Osteocyte (in vitro differentiated cells): Measurements from ENCODE around the gene ME1. TPM values are rescaled to one million over a fixed set of nuclear protein-coding genes. Genes with fewer than 3 reads are reported as not detected.

Experiments used
- DNase-seq: peaks from one replicate; pipeline ENCODE4 v3.0.0; 2021; ENCODE audit warnings: mixed read lengths; ENCODE audit not compliant: unreplicated experiment; ENCODE audit errors: extremely low spot score
- H3K27ac Mint-ChIP-seq: one replicate; pipeline ENCODE4 v1.8.0; 2021; ENCODE audit warnings: mild to moderate bottlenecking, mixed read lengths; ENCODE audit not compliant: unreplicated experiment
- H3K27me3 Mint-ChIP-seq: one replicate; pipeline ENCODE4 v1.8.0; 2021; ENCODE audit warnings: mixed read lengths; ENCODE audit not compliant: unreplicated experiment
- H3K36me3 Mint-ChIP-seq: one replicate; pipeline ENCODE4 v1.8.0; 2021; ENCODE audit warnings: mixed read lengths; ENCODE audit not compliant: unreplicated experiment
- H3K4me1 Mint-ChIP-seq: one replicate; pipeline ENCODE4 v1.8.0; 2021; ENCODE audit warnings: mixed read lengths; ENCODE audit not compliant: unreplicated experiment
- H3K4me3 Mint-ChIP-seq: one replicate; pipeline ENCODE4 v1.8.0; 2021; ENCODE audit warnings: mild to moderate bottlenecking, moderate library complexity, mixed read lengths; ENCODE audit not compliant: unreplicated experiment
- H3K9me3 Mint-ChIP-seq: one replicate; pipeline ENCODE4 v1.8.0; 2021; ENCODE audit warnings: mixed read lengths; ENCODE audit not compliant: unreplicated experiment
- total RNA-seq: library from RNA; stranded (reverse); gene quantifications from 2 replicates; pipeline ENCODE4 v1.2.1, GENCODE V29; 2021
- TF ChIP-seq, protein P1 (sequence below): fragments of 200-600 bp; sonication (generic); IDR thresholded peaks from 2 replicates; pipeline ENCODE4 v1.5.0; 2021; ENCODE audit warnings: antibody characterized with exemption, mild to moderate bottlenecking, moderate library complexity

ME1 gene
- total RNA-seq, 1 donor from 2014 or later = 28.0 TPM

DNA sequence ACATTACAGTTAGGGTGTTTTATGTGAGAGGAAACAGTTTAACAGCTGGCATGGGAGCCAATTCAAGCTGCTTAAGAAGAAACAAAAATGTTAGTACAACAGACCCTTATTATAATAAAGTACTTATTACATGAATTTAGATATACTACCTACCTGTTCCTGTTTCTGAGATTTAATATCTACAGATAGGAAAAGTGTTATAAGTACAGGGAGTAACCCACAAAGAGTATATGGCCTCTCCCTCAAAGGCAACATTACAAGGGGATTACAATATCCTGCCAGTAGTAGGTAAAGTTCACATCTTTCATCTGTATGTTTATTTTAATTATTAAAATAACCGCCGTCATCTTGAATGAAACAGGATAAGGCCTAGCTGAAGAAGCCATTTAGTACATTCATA is 1.8 kb upstream of the ME1 start:
- TF ChIP-seq, protein P1, sequence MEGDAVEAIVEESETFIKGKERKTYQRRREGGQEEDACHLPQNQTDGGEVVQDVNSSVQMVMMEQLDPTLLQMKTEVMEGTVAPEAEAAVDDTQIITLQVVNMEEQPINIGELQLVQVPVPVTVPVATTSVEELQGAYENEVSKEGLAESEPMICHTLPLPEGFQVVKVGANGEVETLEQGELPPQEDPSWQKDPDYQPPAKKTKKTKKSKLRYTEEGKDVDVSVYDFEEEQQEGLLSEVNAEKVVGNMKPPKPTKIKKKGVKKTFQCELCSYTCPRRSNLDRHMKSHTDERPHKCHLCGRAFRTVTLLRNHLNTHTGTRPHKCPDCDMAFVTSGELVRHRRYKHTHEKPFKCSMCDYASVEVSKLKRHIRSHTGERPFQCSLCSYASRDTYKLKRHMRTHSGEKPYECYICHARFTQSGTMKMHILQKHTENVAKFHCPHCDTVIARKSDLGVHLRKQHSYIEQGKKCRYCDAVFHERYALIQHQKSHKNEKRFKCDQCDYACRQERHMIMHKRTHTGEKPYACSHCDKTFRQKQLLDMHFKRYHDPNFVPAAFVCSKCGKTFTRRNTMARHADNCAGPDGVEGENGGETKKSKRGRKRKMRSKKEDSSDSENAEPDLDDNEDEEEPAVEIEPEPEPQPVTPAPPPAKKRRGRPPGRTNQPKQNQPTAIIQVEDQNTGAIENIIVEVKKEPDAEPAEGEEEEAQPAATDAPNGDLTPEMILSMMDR = no peak
- H3K4me1 Mint-ChIP-seq = peaks cover 41% of the 10 kb centered on the region
- no peaks in the 10 kb centered on the region for H3K36me3 Mint-ChIP-seq
- no peak overlapping the region for H3K27ac Mint-ChIP-seq
- H3K9me3 Mint-ChIP-seq = no peaks in the 10 kb centered on the region
- no peak overlapping the region for H3K4me3 Mint-ChIP-seq
- no peaks in the 10 kb centered on the region for H3K27me3 Mint-ChIP-seq
- no peak for DNase-seq

DNA sequence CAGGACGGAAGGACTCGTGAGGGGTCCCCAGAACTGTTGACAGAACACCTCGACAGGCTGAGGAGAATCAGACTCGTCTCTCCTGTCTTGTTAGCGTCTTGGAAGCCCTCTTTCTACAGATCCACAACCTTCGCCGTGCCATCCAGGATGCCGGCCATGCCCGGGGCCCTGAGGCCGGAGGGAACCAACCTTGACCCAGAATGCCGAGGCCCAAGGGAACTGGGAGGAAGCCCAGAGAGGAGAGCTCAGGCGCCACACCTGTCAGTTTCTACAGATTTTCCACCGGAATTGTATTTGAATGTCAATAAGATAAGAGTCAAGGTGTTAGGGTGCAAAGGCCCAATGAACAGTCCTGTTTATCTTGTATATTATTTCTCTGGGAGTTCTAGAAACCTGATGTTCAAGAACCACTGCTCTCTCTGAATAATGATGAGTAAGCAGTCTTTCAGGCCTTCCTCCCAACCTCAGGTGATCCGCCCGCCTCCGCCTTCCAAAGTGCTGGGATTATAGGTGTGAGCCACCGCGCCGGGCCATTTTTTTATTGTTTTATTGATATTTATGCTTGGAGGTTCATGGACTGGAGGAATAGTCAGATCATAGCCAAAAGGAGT is 799 bp upstream of the ME1 start:
- no peak for DNase-seq
- Mint-ChIP-seq H3K4me1 (peaks cover 47% of the 10 kb centered on the region), H3K36me3 (peaks cover 5% of the 10 kb centered on the region), H3K9me3 (no peaks in the 10 kb centered on the region), H3K27me3 (no peaks in the 10 kb centered on the region), H3K27ac (peak overlapping the region; percentile 94), H3K4me3 (peak overlapping the region; percentile 82)
- TF ChIP-seq, protein P1 = no peak

DNA sequence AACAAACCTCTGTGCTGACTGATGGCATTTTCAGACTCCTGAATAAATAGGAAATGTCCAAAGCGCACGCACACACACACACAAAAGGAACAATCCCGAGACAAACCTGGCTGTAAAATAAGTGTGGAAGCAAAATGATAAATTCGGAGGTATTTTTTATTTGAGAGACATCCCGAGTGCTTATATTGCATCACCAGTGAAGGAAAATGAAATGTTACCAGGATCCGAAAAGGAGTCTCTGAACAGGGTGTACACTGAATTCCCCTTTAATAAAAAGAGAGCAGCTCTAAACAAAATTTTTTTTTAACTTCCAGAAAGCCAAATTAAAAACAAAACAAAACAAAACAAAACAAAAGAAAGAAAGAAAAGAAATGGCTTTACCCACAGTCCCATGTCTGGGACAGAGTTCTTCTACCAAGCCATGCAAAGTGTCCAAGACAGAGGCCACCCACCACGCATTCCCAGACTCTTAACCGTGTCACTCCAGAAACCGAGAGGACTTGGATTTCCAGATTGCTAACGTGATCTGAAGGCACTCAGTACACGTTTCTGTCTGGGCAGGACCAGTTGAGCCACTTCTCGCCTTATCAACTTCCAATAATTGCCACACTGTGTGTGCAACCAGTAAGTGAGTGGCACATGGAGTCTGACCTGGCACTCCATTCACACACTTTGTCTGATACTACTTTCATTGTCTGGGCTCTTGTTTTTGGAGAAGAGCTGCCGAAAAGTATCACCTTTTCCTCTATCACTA is 817 bp downstream of the ME1 start:
- peak overlapping the region; percentile 94 for H3K27ac Mint-ChIP-seq
- no peaks in the 10 kb centered on the region for H3K27me3 Mint-ChIP-seq
- peak overlapping the region; percentile 82 for H3K4me3 Mint-ChIP-seq
- H3K9me3 Mint-ChIP-seq = peaks cover 13% of the 10 kb centered on the region
- H3K36me3 Mint-ChIP-seq = peaks cover 18% of the 10 kb centered on the region
- TF ChIP-seq, protein P1 = no peak
- peaks cover 47% of the 10 kb centered on the region for H3K4me1 Mint-ChIP-seq
- DNase-seq = no peak

DNA sequence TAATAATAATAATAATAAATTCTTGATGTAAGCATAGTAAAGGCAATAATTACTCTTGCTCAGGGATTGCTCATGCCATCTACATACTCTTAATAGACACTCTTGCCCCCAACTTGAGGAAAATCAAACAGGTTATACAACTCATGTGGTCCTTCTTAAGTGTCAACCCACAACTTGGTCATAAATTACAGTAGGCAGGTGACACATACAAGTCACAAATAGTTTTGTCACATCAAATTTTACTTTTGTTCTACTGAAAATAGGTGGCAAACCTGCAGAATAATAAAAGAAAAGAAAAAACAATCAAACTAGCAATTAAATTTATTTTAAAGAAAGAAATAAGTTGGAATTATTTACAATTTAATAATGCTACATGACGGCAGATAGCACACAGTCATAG is 1.6 kb downstream of the ME1 start:
- Mint-ChIP-seq H3K4me3 (peak overlapping the region; percentile 82), H3K36me3 (peaks cover 21% of the 10 kb centered on the region), H3K9me3 (peaks cover 15% of the 10 kb centered on the region), H3K27ac (peak overlapping the region; percentile 94), H3K4me1 (peaks cover 44% of the 10 kb centered on the region), H3K27me3 (no peaks in the 10 kb centered on the region)
- TF ChIP-seq, protein P1 = no peak
- no peak for DNase-seq

DNA sequence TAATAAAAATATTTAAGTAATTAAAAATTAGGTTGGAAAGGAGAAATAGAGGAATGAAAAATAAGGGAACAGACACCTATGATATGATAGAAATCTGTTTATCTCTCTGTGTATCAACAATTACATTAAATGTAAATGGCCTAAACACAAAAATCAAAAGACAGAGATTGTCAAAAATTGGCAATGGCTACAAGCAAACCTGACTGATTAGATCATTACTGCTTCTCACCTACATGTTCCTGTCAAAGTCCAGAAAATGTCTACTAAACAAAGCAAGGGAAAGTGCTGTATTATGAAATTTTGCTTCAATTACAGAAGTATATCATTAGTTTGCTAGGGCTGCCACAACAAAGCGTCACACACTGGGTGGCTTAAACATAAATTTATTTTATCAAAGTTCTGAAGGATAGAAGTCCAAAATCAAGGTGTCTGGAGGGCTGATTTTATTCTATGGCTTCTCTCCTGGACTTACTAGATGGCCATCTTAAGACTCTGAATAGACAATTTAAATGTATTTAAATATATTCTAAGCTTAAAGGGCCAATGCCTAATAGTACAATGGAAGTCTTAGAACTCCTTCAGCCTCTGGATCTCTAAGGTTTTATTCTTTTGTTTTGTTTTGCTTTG is 6.3 kb downstream of the ME1 start:
- DNase-seq = no peak
- peaks cover 38% of the 10 kb centered on the region for H3K36me3 Mint-ChIP-seq
- no peaks in the 10 kb centered on the region for H3K27me3 Mint-ChIP-seq
- no peak overlapping the region for H3K27ac Mint-ChIP-seq
- peaks cover 15% of the 10 kb centered on the region for H3K9me3 Mint-ChIP-seq
- TF ChIP-seq, protein P1 = no peak
- H3K4me3 Mint-ChIP-seq = no peak overlapping the region
- H3K4me1 Mint-ChIP-seq = peaks cover 27% of the 10 kb centered on the region
